ENCODE results near the gene ABHD17C.
"Not testable (repeated sequence)": the region's sequence is repeated elsewhere in the genome, so short reads cannot be mapped to it uniquely, and the experiment has no call there.

The ABHD17C gene

DNA sequence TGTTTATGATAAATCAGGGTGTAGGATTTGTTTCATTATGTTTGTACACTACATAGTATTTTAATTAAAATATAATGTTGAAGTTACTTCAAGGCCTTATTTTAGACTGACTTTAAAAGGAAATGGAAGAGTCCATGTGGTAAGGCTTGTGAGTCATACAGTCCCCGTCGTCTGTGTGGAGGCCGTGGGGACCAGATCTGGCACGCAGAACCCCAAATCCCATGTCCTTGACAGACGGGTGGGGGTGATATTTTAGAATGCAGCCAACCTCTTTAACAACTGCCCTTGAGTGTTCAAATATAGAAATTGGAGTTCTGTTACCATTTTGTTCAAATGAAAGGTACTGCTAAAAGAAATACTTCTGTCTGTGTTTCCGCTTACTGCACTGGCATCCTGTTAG is 35.8 kb downstream of the ABHD17C start:
- no peak for DNase-seq (ENCODE audit: low read depth in 2 of 2)

GRCh38 chr15:80732167-80732566 is 37.1 kb downstream of the ABHD17C start:
- DNase-seq (ENCODE audit: low read depth in 2 of 2) = no peak

DNA sequence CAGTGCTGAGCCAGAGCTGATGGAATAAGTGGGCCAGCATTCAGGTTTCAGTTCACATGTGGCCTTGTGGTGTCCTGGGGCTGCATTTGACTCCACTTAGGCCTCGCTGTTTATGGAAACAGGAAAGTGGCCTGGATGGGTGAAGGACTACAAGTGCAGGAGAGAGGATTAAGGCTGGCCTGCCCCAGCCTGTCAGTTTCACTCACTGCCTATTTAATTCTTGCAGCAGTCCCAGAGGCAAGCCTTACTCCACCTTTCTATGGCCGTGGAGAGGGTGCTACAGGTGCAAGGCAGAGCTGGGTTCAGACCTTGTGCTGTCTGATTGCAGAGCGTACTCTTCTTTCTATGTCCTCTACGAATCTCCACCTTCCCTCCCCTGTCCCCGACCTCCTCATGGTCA is 37.7 kb downstream of the ABHD17C start:
- no peak for DNase-seq (ENCODE audit: low read depth in 2 of 2)

GRCh38 chr15:80733460-80733859 is 38.4 kb downstream of the ABHD17C start:
- DNase-seq (ENCODE audit: low read depth in 2 of 2) = no peak

- DNase-seq (ENCODE audit: low read depth in 2 of 2) = no peak
Measured at GRCh38 chr15:80735344-80735743, 40.2 kb downstream of the ABHD17C start.

GRCh38 chr15:80736560-80736959 is 41.5 kb downstream of the ABHD17C start:
- no peak for DNase-seq (ENCODE audit: low read depth in 2 of 2)

GRCh38 chr15:80739919-80740318 is 44.8 kb downstream of the ABHD17C start:
- no peak for DNase-seq (ENCODE audit: low read depth in 2 of 2)

GRCh38 chr15:80742081-80742480 is 47.0 kb downstream of the ABHD17C start:
- no peak for DNase-seq (ENCODE audit: low read depth in 2 of 2)

GRCh38 chr15:80743189-80743833 is 48.2 kb downstream of the ABHD17C start:
- DNase-seq (ENCODE audit: low read depth in 2 of 2) = no peak

DNA sequence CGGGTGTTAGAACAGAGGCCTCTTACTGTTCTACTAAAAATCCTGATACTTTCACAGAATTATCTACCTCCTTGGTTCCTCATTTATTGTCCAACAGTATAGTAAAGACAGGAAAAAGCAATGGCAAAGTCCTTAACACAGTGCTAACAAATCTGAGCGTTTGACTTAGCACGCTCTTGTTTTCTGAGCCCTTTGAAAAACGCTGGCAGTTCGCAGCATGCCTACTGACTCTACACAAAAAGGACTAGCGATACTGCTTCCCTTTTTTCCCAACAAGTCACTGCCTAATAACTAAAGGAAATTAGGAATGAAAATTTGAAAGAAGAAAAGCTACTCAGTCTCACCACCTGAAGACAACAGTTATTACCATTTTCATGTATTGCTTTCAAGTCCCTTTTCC is 49.3 kb downstream of the ABHD17C start:
- no peak for DNase-seq (ENCODE audit: low read depth in 2 of 2)

GRCh38 chr15:80744826-80745225 is 49.7 kb downstream of the ABHD17C start:
- peak; percentile 23 to 31 for DNase-seq (ENCODE audit: low read depth in 2 of 2)

DNA sequence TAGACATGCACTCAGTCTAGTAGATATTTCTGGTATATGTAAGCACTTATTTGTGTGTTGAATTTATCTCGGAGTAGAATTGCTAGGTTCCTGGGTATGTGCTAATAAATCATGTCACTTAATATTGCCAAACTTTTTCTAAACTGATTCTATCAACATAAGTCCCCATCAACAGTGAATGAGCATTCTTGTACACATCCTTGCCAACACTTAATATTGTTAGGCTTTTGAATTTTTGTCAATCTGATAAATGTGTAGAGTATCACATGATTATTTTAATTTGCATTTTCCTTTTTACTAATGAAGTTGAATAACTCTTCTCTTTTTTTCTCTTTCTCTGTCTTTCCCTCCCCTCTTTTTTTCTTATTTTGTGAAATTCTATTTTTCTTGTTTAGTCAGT is 50.8 kb downstream of the ABHD17C start:
- DNase-seq (ENCODE audit: low read depth in 2 of 2) = no peak

DNA sequence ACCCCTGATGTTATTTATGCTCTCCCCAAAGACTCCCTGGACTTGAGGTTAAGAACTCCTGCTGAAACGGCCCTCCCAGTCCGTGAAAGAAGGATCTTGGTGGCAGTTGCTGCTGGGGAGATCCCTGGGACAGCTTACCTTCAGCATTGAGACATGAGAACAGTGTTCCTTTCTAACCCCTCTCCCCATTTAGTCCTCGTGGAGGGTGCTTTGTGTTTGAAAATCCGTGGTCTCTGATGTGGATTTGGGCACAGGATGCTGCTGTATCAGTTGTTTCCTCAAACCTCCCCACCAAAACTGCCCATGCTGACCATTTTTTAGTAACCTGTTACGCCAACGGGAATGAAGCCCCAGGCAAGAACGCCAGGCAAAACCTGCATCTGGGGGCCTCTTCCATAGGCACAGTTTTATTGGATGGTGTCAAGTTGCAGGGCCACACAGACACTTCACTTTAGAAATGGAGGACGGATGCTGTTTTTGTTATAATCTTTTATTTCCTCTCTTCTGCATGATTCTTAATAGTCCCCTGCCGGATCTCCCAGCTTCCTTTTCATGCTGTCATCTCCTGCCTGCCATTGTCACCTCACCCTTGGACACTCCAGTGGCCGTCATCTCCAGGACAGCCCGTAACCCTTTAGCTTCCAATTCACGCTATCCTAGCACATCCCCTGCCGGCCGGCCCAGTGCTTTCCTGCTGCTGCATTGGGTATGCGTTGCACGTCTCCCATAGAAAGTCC is 52.4 kb downstream of the ABHD17C start:
- DNase-seq (ENCODE audit: low read depth in 2 of 2) = no peak

- no peak for DNase-seq (ENCODE audit: low read depth in 2 of 2)
Measured at GRCh38 chr15:80749589-80749988, 54.5 kb downstream of the ABHD17C start.

GRCh38 chr15:80750575-80750974 is 55.5 kb downstream of the ABHD17C start:
- DNase-seq (ENCODE audit: low read depth in 2 of 2) = no peak

DNA sequence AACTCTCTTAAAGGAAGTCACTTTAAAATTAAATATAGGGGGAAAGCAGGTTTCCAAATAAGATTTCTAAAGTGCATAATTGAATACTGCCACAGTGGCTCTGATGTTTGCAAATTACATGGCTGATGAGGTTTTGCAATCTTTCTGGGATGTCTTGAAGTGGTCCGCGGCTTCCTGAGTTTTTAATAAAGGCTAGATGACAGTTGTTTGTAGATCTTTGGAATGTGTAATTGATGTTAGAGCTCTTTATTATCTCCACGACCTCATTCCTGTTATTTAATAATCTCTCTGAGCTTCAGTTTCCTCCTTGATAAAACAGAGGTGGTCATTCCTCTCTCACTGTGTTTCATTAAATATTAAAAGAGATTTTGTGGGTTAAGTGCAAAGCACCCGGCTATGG is 57.1 kb downstream of the ABHD17C start:
- no peak for DNase-seq (ENCODE audit: low read depth in 2 of 2)

DNA sequence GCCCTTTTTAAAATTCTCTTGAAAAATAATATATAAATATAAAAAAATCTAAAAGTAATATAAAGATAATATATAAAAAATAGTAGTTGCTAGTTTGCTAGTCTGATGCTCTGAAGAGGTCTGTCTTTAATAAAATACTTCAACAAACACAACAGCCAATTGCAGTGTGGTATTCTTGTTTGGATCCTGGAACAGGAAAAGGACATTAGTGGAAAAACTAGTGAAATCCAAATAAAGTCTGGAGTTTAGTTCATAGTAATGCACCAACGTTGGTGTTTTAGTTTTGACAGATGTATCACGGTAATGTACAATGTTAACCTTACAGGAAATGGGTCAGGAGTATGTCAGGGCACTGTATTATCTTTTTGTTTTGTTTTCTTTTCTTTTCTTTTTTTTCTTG is 58.1 kb downstream of the ABHD17C start:
- no peak for DNase-seq (ENCODE audit: low read depth in 2 of 2)

DNA sequence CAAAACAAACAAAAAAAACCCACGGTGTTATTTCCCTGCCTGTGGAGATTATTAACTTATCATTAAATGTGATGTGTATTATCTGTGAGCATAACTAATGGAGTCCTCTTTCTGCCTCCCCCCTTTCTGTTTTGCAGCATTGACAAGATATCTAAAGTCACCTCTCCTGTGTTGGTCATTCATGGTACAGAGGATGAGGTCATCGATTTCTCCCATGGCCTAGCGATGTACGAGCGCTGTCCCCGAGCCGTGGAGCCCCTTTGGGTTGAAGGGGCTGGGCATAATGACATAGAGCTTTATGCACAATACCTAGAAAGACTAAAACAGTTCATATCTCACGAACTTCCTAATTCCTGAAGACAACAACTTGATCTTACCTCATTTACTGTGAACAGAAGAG is 58.9 kb downstream of the ABHD17C start:
- DNase-seq (ENCODE audit: low read depth in 2 of 2) = no peak

DNA sequence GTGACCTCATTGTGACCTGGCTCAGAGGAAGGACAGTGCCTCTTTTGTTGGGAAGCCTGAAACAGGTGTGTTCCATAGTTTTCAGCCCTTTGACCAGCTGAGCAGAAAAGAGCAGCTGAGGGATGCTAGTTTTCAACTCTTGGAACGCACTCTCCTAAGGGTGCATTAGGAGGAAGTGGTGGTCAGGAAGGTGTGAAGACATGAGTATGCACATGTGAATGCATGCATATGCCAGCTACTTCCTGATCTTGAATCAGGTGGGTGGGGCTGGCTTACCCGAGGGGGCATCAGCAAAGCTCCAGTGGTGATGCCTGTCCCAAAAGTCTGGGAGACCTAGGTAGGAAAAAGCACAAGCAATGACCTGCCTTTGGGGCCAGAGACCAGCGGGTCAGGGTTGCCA is 60.8 kb downstream of the ABHD17C start:
- no peak for DNase-seq (ENCODE audit: low read depth in 2 of 2)

GRCh38 chr15:80758130-80758745 is 63.1 kb downstream of the ABHD17C start:
- no peak for DNase-seq (ENCODE audit: low read depth in 2 of 2)

DNA sequence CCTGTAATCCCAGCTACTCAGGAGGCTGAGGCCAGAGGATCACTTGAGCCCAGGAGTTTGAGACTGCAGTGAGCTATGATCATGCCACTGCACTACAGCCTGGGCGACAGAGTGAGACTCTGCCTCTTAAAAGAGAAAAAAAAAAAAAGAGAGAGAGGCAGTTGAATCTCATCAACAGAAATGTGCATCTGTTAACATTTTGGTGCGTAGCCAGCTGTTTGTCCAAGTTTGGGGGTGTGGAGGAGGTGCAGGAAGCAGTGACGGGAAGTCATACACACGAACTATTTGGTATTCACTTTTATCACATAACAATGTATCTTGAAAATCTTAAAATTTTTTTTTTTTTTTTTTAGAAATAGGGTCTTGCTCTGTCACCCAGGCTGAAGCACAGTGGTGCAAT is 65.8 kb downstream of the ABHD17C start:
- no peak for DNase-seq (ENCODE audit: low read depth in 2 of 2)

- no peak for DNase-seq (ENCODE audit: low read depth in 2 of 2)
Measured at GRCh38 chr15:80761754-80762153, 66.6 kb downstream of the ABHD17C start.

DNA sequence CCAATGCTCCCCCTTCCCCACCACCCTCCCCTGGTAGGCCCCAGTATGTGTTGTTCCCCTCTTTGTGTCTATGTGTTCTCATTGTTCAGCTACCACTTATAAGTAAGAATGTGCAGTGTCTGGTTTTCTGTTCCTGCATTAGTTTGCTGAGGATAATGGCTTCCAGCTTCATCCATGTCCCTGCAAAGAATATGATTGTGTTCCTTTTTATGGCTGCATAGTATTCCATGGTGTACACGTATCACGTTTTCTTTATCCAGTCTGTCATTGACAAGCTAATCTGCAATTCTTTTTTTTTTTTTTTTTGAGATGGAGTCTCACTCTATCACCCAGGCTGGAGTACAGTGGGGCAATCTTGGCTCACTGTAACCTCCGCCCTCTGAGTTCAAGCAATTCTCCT is 68.1 kb downstream of the ABHD17C start:
- DNase-seq (ENCODE audit: low read depth in 2 of 2) = not testable (repeated sequence)

Data from fibroblast of skin of left biceps (primary cell).